ENCODE data around the gene KCTD7.
"Not testable (repeated sequence)": the region's sequence is repeated elsewhere in the genome, so short reads cannot be mapped to it uniquely, and the experiment has no call there.

KCTD7 gene

DNA sequence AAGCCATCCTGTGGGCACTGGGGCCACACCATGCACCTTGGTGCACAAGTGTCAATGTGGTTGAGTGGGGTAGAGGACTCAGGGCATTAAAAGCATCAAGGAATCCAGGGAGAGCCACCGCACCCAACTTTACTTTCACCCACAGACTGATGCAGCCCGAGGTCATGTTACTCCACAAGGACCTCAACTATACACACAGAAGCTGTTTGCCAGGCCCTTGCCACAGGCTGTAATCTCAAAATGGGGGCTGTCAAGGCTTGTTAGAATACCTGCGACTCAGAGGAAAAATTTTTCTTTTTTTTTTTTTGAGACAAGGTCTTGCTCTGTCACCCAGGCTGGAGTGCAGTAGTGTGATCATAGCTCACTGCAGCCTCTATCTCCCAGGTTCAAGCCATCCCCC, 26.5 kb upstream of the KCTD7 start:
- Histone ChIP-seq H3K4me2 (ENCODE audit: low read length) (no peak overlapping the region), H3K27ac (ENCODE audit: low read depth, low read length) (no peak overlapping the region), H3K79me2 (ENCODE audit: control insufficient read depth, low read length) (no peaks in the 10 kb centered on the region), H3K4me1 (ENCODE audit: control insufficient read depth, low read length) (no peaks in the 10 kb centered on the region), H4K20me1 (ENCODE audit: control insufficient read depth, insufficient read depth, low read depth, low read length) (no peaks in the 10 kb centered on the region), H3K36me3 (ENCODE audit: control insufficient read depth, low read length) (no peaks in the 10 kb centered on the region), H3K4me3 (ENCODE audit: low read length) (no peak overlapping the region), H3K27me3 (ENCODE audit: control insufficient read depth, low read length) (no peaks in the 10 kb centered on the region), H3K9me2 (replicated peaks; ENCODE audit: control insufficient read depth, low read length) (no peaks in the 10 kb centered on the region), H3F3A (ENCODE audit: control insufficient read depth, insufficient read depth) (no peaks in the 10 kb centered on the region), H3K9me3 (ENCODE audit: control insufficient read depth, insufficient read depth, low read length) (peaks cover 3% of the 10 kb centered on the region; the same call in 1 of the 2 replicates)
- TF ChIP-seq, protein P1, sequence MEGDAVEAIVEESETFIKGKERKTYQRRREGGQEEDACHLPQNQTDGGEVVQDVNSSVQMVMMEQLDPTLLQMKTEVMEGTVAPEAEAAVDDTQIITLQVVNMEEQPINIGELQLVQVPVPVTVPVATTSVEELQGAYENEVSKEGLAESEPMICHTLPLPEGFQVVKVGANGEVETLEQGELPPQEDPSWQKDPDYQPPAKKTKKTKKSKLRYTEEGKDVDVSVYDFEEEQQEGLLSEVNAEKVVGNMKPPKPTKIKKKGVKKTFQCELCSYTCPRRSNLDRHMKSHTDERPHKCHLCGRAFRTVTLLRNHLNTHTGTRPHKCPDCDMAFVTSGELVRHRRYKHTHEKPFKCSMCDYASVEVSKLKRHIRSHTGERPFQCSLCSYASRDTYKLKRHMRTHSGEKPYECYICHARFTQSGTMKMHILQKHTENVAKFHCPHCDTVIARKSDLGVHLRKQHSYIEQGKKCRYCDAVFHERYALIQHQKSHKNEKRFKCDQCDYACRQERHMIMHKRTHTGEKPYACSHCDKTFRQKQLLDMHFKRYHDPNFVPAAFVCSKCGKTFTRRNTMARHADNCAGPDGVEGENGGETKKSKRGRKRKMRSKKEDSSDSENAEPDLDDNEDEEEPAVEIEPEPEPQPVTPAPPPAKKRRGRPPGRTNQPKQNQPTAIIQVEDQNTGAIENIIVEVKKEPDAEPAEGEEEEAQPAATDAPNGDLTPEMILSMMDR (IDR thresholded peaks at IDR 0.05; ENCODE audit: low read depth, low read length, poor library complexity, severe bottlenecking), result no peak
- no peak for TF ChIP-seq EZH2phosphoT487 (IDR thresholded peaks at IDR 0.05; ENCODE audit: borderline replicate concordance, low read length)

DNA sequence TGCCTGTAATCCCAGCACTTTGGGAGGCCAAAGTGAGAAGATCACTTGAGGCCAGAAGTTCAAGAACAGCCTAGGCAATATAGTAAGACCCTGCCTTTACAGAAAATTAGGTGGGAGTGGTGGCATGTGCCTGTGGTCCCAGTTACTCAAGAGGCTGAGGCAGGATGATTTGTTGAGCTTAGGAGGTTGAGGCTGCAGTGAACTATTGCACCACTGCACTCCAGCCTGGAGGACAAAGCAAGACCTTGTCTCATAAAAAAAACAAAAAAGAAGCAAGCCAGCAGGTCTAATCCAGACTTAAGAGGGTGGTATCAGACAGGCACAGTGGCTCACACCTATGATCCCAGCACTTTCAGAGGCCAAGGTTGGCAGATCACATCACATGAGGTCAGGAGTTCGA, 24.5 kb upstream of the KCTD7 start:
- no peaks in the 10 kb centered on the region for H3K79me2 ChIP-seq (ENCODE audit: control insufficient read depth, low read length)
- TF ChIP-seq, protein P1 (IDR thresholded peaks at IDR 0.05; ENCODE audit: low read depth, low read length, poor library complexity, severe bottlenecking), result no peak
- no peak for TF ChIP-seq EZH2phosphoT487 (IDR thresholded peaks at IDR 0.05; ENCODE audit: borderline replicate concordance, low read length)
- no peak overlapping the region for H3K4me3 ChIP-seq (ENCODE audit: low read length)
- no peaks in the 10 kb centered on the region for H4K20me1 ChIP-seq (ENCODE audit: control insufficient read depth, insufficient read depth, low read depth, low read length)
- H3K9me3 ChIP-seq (ENCODE audit: control insufficient read depth, insufficient read depth, low read length), result peaks cover 3% of the 10 kb centered on the region; the same call in 1 of the 2 replicates
- no peaks in the 10 kb centered on the region for H3K36me3 ChIP-seq (ENCODE audit: control insufficient read depth, low read length)
- no peak overlapping the region for H3K27ac ChIP-seq (ENCODE audit: low read depth, low read length)
- H3K9me2 ChIP-seq (replicated peaks; ENCODE audit: control insufficient read depth, low read length), result no peaks in the 10 kb centered on the region
- H3K4me2 ChIP-seq (ENCODE audit: low read length), result no peak overlapping the region
- no peaks in the 10 kb centered on the region for H3K27me3 ChIP-seq (ENCODE audit: control insufficient read depth, low read length)
- H3F3A ChIP-seq (ENCODE audit: control insufficient read depth, insufficient read depth), result no peaks in the 10 kb centered on the region
- H3K4me1 ChIP-seq (ENCODE audit: control insufficient read depth, low read length), result no peaks in the 10 kb centered on the region

DNA sequence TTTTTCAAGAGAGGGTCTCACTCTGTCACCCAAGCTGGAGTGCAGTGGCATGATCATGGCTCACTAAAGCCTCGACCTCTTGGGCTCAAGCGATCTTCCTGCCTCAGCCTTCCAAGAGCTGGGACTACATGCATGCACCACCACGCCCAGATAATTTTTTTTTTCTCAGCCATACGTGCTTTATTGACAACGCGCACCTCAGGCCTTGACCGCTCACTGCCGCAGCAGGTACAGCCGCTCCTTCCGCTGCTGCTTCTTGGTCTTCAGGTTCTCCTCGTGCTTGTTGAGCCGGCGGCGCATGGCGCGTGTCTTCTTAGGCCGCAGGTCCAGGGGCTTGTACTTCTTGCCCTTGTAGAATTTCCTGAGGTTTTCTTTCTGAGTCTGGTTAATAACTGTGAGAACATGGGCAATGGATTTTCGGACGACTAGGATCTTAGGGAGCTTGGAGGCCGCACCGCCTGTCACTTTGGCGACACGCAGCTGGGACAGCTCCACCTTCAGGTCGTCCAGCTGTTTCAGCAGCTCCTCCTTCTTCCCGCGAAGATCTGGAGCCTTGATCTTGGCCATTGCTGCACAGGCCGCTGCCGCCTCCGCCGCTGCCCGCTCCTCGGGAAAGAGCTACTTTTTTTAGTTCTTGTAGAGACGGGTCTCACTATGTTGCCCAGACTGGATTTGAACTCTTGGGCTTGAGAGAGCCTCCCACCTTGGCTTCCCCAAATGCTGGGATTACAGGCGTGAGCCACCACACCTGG, 22.0 kb upstream of the KCTD7 start:
- not testable (repeated sequence) for H3K4me3 ChIP-seq (ENCODE audit: low read length); H3K79me2 ChIP-seq (ENCODE audit: control insufficient read depth, low read length); H3K27ac ChIP-seq (ENCODE audit: low read depth, low read length); H3K4me2 ChIP-seq (ENCODE audit: low read length); H4K20me1 ChIP-seq (ENCODE audit: control insufficient read depth, insufficient read depth, low read depth, low read length); H3F3A ChIP-seq (ENCODE audit: control insufficient read depth, insufficient read depth); H3K27me3 ChIP-seq (ENCODE audit: control insufficient read depth, low read length); H3K9me3 ChIP-seq (ENCODE audit: control insufficient read depth, insufficient read depth, low read length); H3K36me3 ChIP-seq (ENCODE audit: control insufficient read depth, low read length); H3K9me2 ChIP-seq (replicated peaks; ENCODE audit: control insufficient read depth, low read length); H3K4me1 ChIP-seq (ENCODE audit: control insufficient read depth, low read length)

DNA sequence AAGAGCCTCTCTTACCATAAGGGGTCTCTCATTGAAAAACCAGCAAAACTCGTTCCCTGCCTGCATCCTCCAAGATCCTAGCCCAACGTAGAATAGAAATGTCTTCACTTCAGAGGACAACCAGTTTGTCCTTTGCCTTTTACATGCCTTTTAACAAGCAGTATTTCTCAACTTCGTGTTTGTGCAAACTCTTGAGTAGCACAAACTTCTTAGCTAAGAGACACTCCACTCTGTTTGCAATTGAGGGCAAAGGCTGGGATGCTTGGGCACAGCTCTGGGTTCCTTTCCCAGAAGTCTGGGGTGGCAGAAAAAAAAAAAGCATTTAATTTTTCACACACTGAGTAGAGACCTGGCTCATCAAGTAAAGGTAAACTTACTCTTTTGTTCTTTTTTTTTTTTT, 19.5 kb upstream of the KCTD7 start:
- no peaks in the 10 kb centered on the region for H3K4me1 ChIP-seq (ENCODE audit: control insufficient read depth, low read length)
- no peaks in the 10 kb centered on the region for H3K9me2 ChIP-seq (replicated peaks; ENCODE audit: control insufficient read depth, low read length)
- H3K4me2 ChIP-seq (ENCODE audit: low read length), result no peak overlapping the region
- no peak overlapping the region for H3K4me3 ChIP-seq (ENCODE audit: low read length)
- no peak overlapping the region for H3K27ac ChIP-seq (ENCODE audit: low read depth, low read length)
- H4K20me1 ChIP-seq (ENCODE audit: control insufficient read depth, insufficient read depth, low read depth, low read length), result no peaks in the 10 kb centered on the region
- TF ChIP-seq EZH2phosphoT487 (IDR thresholded peaks at IDR 0.05; ENCODE audit: borderline replicate concordance, low read length), result no peak
- TF ChIP-seq, protein P1 (IDR thresholded peaks at IDR 0.05; ENCODE audit: low read depth, low read length, poor library complexity, severe bottlenecking), result no peak
- H3K36me3 ChIP-seq (ENCODE audit: control insufficient read depth, low read length), result no peaks in the 10 kb centered on the region
- no peaks in the 10 kb centered on the region for H3K9me3 ChIP-seq (ENCODE audit: control insufficient read depth, insufficient read depth, low read length)
- H3F3A ChIP-seq (ENCODE audit: control insufficient read depth, insufficient read depth), result no peaks in the 10 kb centered on the region
- no peaks in the 10 kb centered on the region for H3K79me2 ChIP-seq (ENCODE audit: control insufficient read depth, low read length)
- no peaks in the 10 kb centered on the region for H3K27me3 ChIP-seq (ENCODE audit: control insufficient read depth, low read length)

DNA sequence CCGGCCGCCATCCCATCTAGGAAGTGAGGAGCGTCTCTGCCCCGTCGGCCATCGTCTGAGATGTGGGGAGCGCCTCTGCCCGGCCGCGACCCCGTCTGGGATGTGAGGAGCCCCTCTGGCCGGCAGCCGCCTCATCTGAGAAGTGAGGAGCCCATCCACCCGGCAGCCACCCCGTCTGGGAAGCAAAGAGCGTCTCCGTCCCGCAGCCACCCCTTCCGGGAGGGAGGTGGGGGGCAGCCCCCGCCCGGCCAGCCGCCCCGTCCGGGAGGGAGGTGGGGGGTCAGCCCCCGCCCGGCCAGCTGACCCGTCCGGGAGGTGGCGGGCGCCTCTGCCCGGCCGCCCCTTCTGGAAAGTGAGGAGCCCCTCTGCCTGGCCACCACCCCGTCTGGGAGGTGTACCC, 14.1 kb upstream of the KCTD7 start:
- not testable (repeated sequence) for H3K27ac ChIP-seq (ENCODE audit: low read depth, low read length); H3K79me2 ChIP-seq (ENCODE audit: control insufficient read depth, low read length); H3K36me3 ChIP-seq (ENCODE audit: control insufficient read depth, low read length); H3F3A ChIP-seq (ENCODE audit: control insufficient read depth, insufficient read depth); H3K9me3 ChIP-seq (ENCODE audit: control insufficient read depth, insufficient read depth, low read length); H3K27me3 ChIP-seq (ENCODE audit: control insufficient read depth, low read length); H3K4me2 ChIP-seq (ENCODE audit: low read length); H4K20me1 ChIP-seq (ENCODE audit: control insufficient read depth, insufficient read depth, low read depth, low read length); H3K4me3 ChIP-seq (ENCODE audit: low read length); H3K4me1 ChIP-seq (ENCODE audit: control insufficient read depth, low read length); H3K9me2 ChIP-seq (replicated peaks; ENCODE audit: control insufficient read depth, low read length)
